A673 (cell line): ENCODE data around the gene ZNF653. TPM values are rescaled to one million over a fixed set of nuclear protein-coding genes. Genes with fewer than 3 reads are reported as not detected.

ENCODE experiments used
- BruUV-seq: library from RNA; stranded (reverse); fragments of 400-500 nt; replicated peaks from 2 replicates; lab custom pipeline; 2021; lab: Mats Ljungman, UMichigan
- CTCF ChIA-PET: fragments of 300-600 bp; sonication (Branson Sonifier 250); formaldehyde crosslinking; loops from one replicate; lab custom pipeline; 2022; ENCODE audit warnings: antibody characterized with exemption; lab: Charles Lee
- POLR2A ChIA-PET: fragments of 300-600 bp; sonication (Branson Sonifier 250); formaldehyde crosslinking; loops from one replicate; lab custom pipeline; 2022; ENCODE audit warnings: antibody characterized with exemption; ENCODE audit not compliant: low non-redundant PET; lab: Charles Lee
- DNase-seq: peaks from one replicate; pipeline ENCODE4 v3.0.0-alpha.2; 2015; ENCODE audit warnings: low spot score
- H3K27ac ChIP-seq: fragments of 200-600 bp; sonication (generic); 2 replicates; pipeline ENCODE4 v1.5.1; 2016; ENCODE audit warnings: mixed run types, low read depth, mild to moderate bottlenecking, mixed read lengths, antibody characterized with exemption, low read length; ENCODE audit not compliant: poor library complexity, severe bottlenecking
- H3K27me3 ChIP-seq: fragments of 200-600 bp; sonication (generic); replicated peaks from 2 replicates; pipeline ENCODE4 v1.6.1; 2017; ENCODE audit warnings: mixed run types, low read depth, mild to moderate bottlenecking, mixed read lengths, antibody characterized with exemption, low read length; ENCODE audit not compliant: insufficient read depth, poor library complexity
- H3K36me3 ChIP-seq: fragments of 200-600 bp; sonication (generic); 2 replicates; pipeline ENCODE4 v1.6.1; 2016; ENCODE audit warnings: mixed run types, mild to moderate bottlenecking, mixed read lengths, antibody characterized with exemption, low read length; ENCODE audit not compliant: insufficient read depth, poor library complexity, severe bottlenecking
- H3K4me1 ChIP-seq: fragments of 200-600 bp; sonication (generic); 2 replicates; pipeline ENCODE4 v1.6.1; 2017; ENCODE audit warnings: mixed run types, mild to moderate bottlenecking, mixed read lengths, antibody characterized with exemption, low read length; ENCODE audit not compliant: insufficient read depth, poor library complexity, severe bottlenecking
- H3K4me3 ChIP-seq: fragments of 200-600 bp; sonication (generic); 2 replicates; pipeline ENCODE4 v1.5.1; 2016; ENCODE audit warnings: low read depth, mixed run types, mild to moderate bottlenecking, mixed read lengths, low read length; ENCODE audit not compliant: poor library complexity, severe bottlenecking
- H3K9me3 ChIP-seq: fragments of 200-600 bp; sonication (generic); 2 replicates; pipeline ENCODE4 v1.6.1; 2016; ENCODE audit warnings: mixed run types, low read depth, mild to moderate bottlenecking, mixed read lengths, antibody characterized with exemption, low read length; ENCODE audit not compliant: poor library complexity, severe bottlenecking
- EZH2 ChIP-seq: fragments of 200-600 bp; sonication (generic); IDR thresholded peaks from 2 replicates; pipeline ENCODE4 v1.6.1; 2017; ENCODE audit warnings: borderline replicate concordance, low read depth, mild to moderate bottlenecking, mixed read lengths, antibody characterized with exemption, low read length; ENCODE audit not compliant: poor library complexity, severe bottlenecking
- intact Hi-C: fragments of 100-400 bp; cut with micrococcal nuclease; formaldehyde crosslinking; loops from one replicate; pipeline ENCODE4 v1.10.0; 2022; ENCODE audit not compliant: unreplicated experiment
- total RNA-seq: library from RNA; stranded (reverse); gene quantifications from 2 replicates; pipeline ENCODE4 v1.2.3, GENCODE V29; 2021
- TF ChIP-seq, protein P1 (sequence below): fragments of 300-800, 200-600 bp; sonication (generic); conservative IDR thresholded peaks from 2 replicates; pipeline ENCODE4 v1.5.1; 2017; ENCODE audit warnings: low read depth, mild to moderate bottlenecking, antibody characterized with exemption, low read length, moderate library complexity, mixed read lengths

Gene ZNF653
- total RNA-seq, 1 experiment from 2014 or later: 15.9 TPM

DNA sequence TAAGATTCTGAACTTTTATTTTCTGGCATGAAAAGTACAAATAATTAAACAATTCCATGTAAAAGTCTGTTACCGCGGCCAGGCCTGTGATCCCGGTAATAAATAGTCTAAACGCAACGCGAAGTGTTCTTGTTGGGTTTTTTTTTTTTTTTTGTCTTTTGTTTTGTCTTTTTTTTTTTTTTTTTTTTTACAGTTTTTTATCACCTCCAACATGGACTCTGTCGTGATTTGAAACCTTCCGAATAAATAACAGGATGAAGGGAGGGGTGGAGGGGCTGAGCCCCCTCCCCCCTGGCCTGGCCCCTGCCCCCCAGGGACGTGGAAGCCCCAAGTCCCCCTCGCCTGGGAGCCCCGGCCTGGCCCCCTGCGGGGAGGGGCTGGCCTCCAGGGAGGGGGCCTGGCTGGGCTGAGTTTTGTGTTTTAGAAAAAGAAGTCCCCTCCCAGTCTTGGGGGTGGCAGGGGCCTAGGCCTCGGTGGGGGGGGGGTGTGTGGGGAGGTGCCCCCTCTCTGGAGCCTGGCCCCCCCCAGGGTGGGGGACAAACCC is 54.2 kb downstream of the ZNF653 start:
- peak overlapping the region; percentile 58 for H3K27ac ChIP-seq
- POLR2A ChIA-PET: no interaction called here

DNA sequence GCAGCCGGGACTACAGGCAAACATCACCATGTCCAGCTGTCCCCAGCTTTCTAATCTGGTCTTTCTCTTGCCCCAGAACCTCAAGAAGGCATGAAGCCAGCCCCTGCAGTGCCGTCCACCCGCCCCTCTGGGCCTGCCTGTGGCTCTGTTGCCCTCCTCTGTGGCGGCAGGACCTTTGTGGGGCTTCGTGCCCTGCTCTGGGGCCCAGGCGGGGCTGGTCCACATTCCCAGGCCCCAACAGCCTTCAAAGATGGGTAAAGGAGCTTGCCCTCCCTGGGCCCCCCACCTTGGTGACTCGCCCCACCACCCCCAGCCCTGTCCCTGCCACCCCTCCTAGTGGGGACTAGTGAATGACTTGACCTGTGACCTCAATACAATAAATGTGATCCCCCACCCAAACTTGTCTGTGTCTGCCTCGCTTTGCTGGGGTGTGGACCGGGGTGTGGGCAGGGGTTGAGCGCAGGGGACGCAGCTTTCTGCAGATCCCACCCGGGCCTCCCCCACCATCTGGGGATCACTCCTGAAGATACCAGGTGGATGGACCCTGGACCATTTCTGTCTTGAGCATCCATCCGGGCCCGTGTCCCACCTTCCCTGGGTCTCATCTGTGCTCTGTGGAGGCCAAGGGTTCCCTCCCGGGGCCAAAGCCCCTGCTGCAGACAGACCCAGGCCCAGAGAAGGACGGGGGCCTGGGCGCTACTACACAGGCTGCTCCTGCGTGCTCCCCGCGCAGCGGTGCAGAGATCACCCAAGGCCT is 54.9 kb downstream of the ZNF653 start:
- peaks cover 17% of the 10 kb centered on the region for H3K4me1 ChIP-seq
- CTCF ChIA-PET: no interaction called here
- H3K27ac ChIP-seq: no peak overlapping the region
- H3K4me3 ChIP-seq: no peak overlapping the region
- intact Hi-C loops: no loop called here
- no peak for DNase-seq
- H3K9me3 ChIP-seq: no peaks in the 10 kb centered on the region
- POLR2A ChIA-PET: interaction anchor here (0.5 to 0.7 kb wide), 2 partner anchors 30 to 1370 kb away, joined by 4 to 5 read pairs; partner anchors contain the start of gene ELAVL3
- no peak for TF ChIP-seq EZH2
- TF ChIP-seq, protein P1, sequence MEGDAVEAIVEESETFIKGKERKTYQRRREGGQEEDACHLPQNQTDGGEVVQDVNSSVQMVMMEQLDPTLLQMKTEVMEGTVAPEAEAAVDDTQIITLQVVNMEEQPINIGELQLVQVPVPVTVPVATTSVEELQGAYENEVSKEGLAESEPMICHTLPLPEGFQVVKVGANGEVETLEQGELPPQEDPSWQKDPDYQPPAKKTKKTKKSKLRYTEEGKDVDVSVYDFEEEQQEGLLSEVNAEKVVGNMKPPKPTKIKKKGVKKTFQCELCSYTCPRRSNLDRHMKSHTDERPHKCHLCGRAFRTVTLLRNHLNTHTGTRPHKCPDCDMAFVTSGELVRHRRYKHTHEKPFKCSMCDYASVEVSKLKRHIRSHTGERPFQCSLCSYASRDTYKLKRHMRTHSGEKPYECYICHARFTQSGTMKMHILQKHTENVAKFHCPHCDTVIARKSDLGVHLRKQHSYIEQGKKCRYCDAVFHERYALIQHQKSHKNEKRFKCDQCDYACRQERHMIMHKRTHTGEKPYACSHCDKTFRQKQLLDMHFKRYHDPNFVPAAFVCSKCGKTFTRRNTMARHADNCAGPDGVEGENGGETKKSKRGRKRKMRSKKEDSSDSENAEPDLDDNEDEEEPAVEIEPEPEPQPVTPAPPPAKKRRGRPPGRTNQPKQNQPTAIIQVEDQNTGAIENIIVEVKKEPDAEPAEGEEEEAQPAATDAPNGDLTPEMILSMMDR: no peak
- H3K27me3 ChIP-seq: no peaks in the 10 kb centered on the region
- H3K36me3 ChIP-seq: peaks cover 16% of the 10 kb centered on the region
- BruUV-seq: no TSS peak

More for the DNA sequence above, 54.2 kb downstream of the ZNF653 start:
- no peak overlapping the region for H3K4me3 ChIP-seq
- no TSS peak for BruUV-seq
- no peaks in the 10 kb centered on the region for H3K9me3 ChIP-seq
- no peak for DNase-seq
- no peaks in the 10 kb centered on the region for H3K27me3 ChIP-seq
- TF ChIP-seq EZH2: no peak
- TF ChIP-seq, protein P1: no peak
- intact Hi-C loops: no loop called here
- H3K4me1 ChIP-seq: peaks cover 17% of the 10 kb centered on the region
- H3K36me3 ChIP-seq: peaks cover 16% of the 10 kb centered on the region
- CTCF ChIA-PET: interaction anchor here (0.6 to 1.0 kb wide), 3 partner anchors 32 to 76 kb away, joined by 4 to 6 read pairs (median 5); no protein-coding TSS in a partner anchor

DNA sequence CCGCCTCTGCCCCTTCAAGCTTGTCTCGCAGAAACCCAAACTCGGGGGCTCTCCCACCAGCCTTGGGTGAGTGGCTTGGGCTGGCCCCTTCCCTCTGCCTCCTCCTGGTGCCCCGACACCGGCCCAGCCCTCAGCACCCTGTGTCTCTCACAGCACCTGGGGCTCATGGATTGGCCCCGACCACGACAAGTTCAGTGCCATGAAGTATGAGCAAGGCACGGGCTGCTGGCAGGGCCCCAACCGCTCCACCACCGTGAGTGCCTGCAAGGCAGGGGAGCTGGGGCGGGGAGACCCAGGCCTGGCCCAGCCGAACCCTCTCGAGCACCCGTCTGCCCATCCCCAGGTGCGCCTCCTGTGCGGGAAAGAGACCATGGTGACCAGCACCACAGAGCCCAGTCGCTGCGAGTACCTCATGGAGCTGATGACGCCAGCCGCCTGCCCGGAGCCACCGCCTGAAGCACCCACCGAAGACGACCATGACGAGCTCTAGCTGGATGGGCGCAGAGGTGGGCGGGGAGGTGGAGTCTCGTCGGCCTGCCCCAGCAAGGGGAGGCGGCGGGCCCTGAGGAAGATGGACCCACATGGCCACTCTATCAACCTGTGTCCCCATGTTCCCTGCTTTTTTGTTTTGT is 56.6 kb downstream of the ZNF653 start:
- BruUV-seq: no TSS peak
- DNase-seq: no peak

More for the DNA sequence above, 56.6 kb downstream of the ZNF653 start:
- Histone ChIP-seq H3K4me3 (no peak overlapping the region), H3K9me3 (no peaks in the 10 kb centered on the region), H3K4me1 (peaks cover 17% of the 10 kb centered on the region), H3K27ac (no peak overlapping the region), H3K27me3 (no peaks in the 10 kb centered on the region), H3K36me3 (peaks cover 30% of the 10 kb centered on the region)
- TF ChIP-seq, protein P1: no peak
- TF ChIP-seq EZH2: no peak
- ChIA-PET CTCF (no interaction called here), POLR2A (no interaction called here)
- intact Hi-C loops: loop anchor here (10.0 kb wide), 1 partner anchor 154 kb away; the partner anchor contains the start of gene TSPAN16
